Middle frontal gyrus (tissue), 1 donor: ENCODE data around the gene KCNK3.
"Not testable (repeated sequence)": the region's sequence is repeated elsewhere in the genome, so short reads cannot be mapped to it uniquely, and the experiment has no call there.

Source experiments
- DNase-seq: peaks from one replicate; pipeline ENCODE4 v3.0.0-alpha.2; 2015; ENCODE audit warnings: low spot score; ENCODE audit errors: extremely low spot score

KCNK3 gene

DNA sequence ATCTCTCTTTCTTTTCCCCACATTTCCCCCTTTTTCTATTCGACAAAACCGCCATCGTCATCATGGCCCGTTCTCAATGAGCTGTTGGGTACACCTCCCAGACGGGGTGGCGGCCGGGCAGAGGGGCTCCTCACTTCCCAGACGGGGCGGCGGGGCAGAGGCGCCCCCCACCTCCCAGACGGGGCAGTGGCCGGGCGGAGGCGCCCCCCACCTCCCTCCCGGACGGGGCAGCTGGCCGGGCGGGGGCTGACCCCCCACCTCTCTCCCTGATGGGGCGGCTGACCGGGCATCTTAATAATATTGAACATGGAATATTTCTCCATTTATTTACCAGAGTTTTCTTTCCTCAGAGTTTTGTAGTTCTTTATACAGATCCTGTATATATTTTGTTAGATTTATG, 27.2 kb upstream of the KCNK3 start:
- DNase-seq: not testable (repeated sequence)

DNA sequence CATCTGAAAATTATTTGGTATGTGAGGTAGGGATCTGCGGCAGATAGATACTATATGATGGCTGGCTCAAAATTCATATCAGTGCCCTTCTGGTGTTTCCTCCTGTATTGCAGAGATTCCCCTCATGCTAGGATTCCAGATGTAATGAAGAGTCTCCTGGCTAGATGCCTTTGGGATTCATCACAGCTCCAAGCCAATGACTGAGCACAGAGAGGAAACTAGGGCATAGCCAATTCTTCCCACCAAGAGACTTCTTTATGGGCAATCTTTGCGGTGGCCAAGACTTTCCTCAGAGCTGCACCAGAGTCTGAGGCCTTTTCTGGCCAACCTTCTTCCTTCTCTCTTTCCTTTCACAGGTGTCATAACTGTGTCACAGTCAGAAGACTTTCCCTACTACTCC, 25.9 kb upstream of the KCNK3 start:
- DNase-seq: no peak

DNA sequence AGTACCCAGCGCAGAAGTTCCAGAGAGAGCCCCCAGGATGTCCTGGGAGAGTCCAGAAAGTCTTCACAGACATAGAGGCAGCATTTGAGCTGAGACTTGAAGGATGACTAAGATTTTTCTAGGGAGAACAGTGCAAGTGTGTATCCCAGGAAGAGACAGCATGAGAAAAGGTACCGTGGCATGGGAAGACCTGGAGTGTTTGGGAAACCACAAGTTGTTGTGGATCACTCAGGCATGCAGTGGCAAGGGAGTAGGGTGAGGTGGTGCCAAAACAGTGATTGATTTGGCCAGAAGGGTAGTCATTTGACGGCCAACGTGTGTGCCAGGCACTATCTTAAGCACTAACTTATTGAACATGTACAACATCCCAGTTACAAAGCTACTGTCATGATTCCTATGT, 24.5 kb upstream of the KCNK3 start:
- DNase-seq: no peak

DNA sequence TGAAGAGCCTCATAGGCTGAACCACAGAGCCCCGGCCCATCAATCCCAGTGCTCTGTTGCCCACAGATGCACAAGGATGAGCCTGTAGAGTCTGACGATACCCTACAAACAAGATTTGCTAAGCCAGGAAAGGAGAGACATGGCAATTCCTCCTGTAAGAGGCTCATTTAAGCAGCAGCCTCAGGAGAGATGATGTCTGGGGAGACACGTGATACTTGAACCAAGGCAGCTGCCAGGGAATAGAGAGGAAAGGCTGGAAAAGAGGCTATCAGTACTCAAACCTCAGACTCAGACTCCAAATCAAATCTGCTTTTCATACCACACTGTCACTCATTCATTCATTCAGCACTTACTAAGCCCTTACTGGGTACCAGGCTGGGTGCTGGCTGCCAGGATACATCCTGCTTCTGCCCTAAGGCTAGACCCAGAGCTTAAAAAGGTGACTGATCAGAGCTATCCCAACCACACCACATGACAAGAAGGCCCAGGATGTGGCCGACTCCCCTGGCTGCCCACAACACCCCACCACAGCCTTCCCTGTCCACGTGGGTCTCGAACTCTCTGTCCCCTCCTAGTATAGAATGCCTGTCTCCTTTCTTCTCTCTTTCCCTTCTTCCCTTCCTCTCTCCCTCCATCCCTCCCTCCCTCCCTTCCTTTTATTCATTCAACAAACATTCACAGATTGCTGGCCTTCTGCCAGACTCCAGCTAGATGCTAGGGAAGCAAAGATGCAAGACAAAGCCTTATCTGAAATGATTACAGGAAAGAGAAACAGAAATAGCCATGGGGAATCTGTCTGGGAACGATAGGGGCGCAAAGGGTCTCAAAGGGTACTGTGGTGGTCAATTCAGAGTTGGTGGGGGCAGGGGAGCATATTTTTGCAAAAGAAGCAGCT, 23.4 kb upstream of the KCNK3 start:
- DNase-seq: no peak

DNA sequence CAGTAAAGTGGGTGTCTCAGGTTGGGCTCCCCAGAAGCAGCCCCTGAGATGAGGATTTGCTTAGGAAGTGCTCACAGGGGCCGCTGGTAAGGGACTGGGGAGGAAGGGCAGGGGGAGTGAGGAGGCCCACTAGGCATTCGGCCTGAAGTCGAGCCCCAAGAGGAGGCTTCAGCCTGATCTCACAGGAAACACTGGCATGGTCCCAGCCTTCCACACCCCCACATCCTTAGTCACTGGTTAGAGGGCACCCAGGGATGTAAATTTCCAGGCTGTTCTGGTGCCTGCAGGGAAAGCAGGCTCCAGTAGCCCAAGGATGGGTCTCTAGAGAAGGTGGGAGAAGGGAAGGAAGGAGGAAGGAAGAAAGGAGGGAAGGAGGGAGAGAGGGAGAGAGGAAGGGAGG, 22.4 kb upstream of the KCNK3 start:
- no peak for DNase-seq

DNA sequence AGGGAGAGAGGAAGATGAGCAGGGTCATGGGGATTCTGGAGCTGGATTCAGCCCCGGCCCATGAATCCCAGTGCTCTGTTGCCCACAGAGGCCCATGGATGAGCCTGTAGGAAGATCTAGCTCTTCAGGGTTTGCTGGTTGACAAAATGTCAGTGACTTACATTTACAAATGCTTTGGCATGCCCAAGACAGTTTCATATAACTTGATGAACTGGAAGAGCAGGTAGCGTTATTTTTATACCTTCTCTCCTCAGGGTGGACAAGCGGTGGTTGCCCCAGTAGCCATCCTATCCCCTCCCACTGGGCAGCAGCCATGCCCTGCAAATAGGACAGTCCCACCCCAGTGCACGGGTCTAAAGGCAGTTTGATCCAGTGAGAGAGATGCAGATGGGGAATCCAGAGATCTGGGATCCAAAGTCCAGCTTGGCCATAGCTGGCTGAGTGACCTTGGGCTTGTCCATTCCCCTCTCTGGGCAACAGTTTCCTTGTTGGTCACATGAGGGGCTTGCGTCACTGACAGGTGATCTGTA, 21.5 kb upstream of the KCNK3 start:
- DNase-seq: no peak

DNA sequence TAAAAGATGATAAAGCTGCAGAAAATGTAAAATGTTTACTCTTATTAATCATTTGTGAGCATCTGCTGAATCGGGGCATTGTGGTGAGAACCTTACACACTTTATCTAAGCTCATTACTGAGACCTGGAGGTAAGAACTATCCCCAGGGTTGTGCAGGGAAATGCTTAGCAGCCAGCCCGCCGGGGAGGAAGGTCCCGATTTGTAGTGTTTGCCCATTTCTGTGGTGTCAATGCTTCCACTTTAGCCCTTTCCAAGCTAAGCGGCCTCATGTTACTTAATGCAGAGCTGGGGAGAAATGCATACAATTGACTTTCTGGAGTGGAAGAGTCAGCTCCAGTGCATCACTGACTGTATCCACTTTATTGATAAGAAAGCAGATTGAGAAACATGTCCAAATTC, 20.8 kb upstream of the KCNK3 start:
- no peak for DNase-seq

DNA sequence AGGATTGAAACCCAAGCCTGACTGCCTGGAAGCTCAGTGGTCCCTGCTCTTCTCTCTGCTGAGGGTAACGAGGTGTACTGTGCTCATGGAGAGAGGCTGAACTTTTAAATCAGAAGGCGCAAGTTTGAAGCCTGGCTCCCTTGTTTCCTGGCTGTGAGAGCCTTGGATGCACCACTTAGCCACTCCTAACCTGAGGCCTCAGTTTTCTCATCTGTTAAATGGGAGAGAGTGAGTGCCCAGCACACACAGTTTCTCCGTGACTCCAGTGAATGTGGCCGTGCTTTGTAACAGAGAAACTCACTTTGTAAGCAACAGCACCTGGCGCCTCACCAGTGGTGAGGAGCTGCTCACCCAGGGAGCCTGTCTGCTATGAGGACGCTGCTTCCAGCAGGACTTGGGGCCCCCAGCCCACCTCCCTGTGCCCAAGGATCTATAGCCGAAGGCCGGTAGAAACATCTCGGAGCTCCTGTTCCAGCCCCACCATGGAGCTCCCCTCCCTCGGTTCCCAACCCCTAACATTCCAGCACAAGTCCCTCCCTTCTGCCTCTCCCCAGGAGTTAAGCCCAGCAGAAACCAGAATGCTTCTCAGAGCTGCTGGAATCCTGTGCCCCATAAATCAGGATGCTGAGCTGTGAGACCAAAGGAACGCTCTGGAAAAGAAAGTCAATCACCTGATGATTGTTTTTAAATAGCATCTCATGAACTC, 20.3 kb upstream of the KCNK3 start:
- no peak for DNase-seq

DNA sequence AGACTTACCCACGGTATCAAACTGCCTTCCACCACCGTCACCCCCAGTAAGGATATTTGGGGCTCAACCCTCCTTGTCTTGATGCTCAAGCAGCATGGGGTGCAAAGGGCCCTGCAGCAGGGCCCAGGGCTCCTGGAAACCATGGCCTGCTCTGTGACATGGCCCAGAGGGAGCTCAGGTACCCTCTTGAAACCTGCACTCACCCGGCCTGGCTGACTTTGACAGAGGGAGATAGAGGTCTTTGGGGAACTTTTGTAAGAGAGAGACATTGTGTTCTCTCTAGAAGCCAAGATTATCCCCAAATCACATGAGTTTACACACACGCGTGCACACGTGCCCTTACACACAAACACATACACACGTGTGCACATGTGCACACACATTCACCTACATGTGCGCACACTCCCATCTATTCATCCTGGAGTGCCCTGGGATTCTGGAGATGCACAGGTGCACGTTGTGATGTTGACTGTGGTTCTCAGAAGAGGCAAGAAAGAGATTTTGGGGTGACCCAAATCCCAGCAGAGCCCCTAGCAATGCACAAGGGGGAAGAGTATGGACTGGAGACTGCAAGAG, 19.6 kb upstream of the KCNK3 start:
- DNase-seq: no peak

DNA sequence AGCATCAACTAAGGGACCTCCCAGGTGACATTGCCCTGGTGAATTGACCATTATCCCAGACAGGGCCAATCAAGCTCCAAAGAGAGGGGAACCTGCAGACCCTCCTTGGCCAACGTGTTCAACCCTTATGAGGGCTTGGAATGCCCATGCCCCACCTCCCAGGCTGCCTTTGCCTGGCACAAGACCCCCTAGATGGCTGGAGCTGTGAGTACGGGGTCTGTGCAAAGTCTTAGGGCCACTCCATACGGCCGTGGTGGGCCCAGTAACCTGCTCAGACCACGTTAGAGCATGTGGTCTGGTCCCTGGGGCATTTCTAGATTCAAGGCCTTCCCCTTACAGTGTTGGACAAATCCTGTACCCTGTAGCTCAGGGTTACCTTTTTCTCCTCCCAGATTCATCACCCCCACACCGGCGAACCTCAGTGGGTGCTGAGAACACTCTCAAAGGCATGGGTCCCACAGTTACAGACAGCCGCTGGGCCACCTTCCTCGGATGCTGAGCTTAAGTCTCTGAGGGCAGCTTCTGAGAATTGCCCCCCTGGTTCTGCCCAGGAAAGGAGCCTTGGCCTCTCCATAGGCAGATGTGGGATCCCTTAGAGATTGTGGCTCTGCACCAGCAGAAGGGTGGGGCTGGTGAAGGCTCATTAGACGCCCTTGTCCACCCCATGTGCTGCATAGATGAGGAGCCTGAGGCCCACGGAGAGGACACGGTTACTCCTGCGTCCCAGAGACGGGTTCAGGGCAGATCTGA, 18.3 kb upstream of the KCNK3 start:
- no peak for DNase-seq

DNA sequence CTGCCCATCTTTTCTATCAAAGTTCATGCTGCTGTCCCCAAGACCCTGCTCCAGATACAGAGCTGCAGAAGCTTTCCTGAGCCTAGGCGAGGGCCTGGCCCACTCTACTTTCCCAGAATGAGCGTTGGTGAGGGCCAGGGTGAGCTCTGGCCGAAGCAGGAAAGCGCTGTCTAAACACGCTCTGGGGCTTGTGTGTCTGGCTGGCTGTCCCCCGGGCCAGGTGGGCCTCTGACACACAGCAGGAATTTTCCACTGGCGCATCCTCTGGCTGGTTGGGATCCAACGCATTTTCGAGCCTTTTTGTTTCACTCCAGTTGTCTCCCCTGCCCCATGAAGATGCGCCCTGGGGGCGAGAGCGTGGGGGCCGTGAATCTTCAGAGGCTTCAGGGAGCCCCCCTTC, 17.8 kb upstream of the KCNK3 start:
- DNase-seq: no peak

DNA sequence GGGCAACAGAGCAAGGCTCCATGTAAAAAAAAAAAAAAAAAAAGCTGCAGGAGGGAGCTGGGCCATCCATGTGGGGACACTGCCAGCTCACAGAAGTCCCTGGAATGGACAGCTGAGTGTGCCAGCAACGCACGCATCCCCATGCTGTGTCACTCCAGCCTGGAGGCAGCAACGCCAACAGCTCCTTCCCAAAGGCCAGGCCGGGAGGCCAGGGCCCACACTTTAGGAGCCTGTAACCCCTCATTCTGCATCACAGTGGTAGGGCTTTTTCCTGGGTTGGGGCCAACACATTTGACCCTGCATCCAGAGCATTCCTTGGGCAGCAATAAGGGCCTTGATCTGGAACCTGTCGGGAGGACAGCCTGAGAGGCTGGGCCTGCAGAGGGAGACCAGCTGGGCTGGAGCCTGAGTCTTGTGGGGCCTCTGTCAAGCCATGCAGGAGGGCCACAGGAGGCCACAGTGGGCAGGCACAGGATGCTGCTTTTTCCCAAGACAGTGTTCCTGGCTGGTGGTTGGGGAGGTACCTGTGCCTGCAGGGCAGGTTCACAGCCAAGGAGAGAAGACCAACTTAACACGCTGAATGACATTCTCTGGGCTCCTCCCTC, 16.8 kb upstream of the KCNK3 start:
- DNase-seq: no peak

DNA sequence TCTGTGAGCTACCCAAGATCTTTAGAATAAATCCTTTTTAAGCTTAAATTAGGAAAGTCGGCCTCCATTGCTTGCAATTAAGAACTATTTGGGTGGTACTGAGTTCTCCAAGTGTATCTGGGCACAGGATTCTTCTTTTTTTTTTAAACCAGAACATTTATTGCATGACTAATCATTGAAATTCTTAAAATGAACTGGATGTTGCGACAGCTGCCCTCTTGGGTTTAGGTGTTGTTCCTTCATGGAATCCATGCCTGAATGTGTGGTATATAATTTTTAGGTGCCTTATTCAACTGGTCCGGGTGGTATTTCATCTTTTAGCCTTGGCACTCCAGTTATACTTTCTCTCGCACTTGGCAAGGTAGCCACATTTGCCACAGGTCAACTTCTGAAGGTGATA, 14.5 kb upstream of the KCNK3 start:
- no peak for DNase-seq

DNA sequence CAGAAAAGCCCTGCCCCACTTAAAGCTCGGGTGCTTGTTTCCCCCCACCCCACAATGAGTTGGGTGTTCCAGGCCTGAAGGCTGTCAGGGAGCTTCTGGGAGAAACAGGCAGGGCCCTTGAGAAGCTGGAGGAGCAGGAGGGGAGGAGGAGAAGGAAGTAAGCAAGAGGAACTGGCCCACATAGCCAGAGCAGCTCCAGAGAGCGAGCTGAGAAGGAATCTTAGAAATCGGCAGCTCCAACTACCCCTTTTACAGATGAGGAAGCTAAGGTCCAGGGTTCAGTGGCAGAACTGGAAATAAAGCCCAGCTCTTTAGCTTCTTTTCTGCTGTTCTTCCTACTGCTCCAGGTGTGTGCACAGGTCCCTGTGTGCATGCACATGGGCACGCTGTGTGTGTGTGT, 12.7 kb upstream of the KCNK3 start:
- no peak for DNase-seq

DNA sequence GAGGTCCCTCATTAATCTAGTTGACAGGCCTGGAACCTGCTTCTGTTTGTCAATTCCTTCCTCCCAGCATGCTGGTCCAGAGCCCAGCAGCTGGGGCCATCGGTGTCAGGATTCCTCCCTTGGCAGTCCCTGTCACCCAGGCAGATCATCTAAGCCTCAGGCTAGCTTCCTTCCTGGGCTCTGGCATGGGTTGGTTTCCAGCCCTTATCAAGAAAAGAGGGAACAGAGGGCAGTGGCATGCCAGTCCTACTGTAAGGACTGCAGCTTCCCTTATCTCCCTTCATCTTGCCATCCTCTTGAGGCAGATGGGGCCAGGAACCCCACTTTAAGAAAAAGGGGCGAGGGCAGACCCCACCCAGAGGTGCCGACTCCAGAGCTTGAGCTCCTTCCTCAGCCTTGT, 10.9 kb upstream of the KCNK3 start:
- no peak for DNase-seq

DNA sequence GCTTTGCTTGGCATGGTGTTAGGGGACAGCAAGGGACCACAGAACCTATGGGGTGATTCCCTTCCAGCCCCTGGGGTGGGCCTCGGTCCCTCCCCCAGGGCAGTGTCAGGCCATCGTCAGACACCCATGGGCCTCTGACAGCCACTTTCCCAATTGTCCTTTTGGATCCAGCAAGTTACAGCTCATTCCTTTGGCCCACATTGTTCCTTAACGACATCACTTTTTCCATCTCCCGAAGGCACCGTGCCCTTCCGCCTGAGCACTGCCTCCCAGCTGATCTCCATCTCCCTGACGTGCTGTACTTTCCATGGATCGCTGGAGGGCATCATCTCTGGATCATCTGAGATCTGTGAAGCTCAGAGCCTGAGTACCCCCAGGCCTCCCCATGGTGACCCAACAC, 10.4 kb upstream of the KCNK3 start:
- no peak for DNase-seq

DNA sequence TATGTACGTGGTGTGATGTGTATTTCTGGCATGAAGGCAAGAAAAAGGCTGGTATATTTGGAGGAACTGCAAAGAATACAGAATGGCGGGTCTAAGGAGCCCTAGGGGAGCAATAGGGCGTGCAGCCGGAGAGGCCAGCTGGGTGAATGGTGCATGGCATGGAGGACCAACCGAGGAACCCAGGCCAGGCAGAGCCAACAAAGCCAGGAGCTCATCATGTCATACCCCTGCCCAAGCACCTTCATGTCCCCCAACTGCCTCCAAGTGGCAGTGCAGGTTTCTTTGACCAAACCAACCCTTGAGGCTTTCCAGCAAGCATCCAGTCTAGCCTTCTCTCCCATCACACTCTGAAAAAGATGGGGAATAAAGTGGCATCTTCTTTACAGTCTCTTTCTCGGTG, 8.9 kb upstream of the KCNK3 start:
- no peak for DNase-seq

DNA sequence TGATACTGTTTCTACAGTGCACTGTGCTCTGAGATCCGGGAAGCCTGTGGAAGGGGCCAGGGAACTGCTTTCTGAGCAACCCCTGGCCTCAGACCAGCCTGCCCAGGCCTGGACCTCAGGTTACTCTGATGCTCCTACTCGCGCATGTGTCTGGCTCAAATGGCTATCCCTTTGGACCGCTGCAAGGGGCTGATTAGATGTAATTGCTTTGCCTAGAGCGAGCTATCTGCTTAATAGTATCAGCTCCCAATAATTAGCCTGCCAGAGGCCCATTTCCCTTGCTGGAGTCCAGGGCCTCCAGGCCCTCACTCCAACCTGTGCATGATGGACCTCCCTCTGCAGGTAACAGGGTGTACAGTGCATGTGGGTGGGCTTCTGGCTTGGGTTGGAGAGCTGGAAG, 7.2 kb upstream of the KCNK3 start:
- DNase-seq: no peak

DNA sequence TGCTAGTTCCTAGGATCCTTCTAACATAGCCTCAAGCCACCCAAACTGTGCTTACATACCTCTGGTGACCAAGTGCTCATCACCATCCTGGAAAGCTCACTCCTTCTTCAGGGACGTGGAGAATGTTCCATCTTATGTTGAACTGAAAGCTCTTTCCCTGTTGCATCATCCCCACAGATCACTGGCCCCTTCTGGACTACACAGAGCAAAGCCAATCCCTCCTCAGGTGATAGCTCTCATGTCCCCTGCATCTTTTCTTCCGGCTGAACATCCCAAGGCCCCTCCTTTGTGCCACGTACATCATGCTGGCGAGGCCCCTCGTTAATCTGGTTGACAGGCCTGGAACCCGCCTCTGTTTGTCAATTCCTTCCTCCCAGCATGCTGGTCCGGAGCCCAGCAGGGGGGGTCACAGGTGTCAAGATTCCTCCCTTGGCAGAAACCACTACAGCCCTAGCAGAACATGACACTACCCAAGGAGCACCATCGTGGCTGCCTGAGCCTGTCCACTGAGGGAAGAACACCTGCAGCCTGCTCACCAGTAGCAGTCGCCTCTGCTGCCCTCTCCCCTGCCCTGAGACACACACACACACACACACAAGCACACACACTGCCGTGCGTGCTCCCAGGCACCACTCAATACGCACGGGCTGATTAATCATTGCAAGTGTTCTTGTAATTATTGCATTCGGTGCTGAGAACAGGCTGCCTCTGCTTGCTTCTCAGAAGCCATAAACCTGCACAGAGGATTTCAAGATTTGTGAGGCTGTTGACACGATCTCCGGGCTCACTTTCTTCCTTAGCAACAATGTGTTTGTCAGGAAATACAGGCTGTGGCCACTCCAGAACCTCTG, 6.3 kb upstream of the KCNK3 start:
- DNase-seq: no peak

DNA sequence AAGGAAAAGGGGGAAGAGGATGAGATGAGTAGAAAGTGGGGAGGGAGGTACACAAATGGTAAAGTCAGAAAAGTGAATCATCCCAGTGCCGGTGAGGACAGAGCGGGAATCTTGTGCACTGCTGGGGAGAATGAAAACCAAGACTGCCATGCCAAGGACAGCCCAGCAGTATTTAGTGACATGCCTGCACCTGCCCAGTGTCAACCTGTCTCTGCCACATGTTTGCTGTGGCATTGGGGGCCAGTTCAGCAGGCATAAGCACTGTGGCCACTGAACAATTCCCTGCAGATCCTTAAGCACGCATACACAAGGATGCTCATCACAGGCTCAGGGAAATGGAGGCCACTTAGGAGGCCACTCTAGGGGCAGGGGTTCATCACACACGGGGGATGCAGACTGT, 5.2 kb upstream of the KCNK3 start:
- no peak for DNase-seq
